ENCODE data around the gene KRT34. TPM values are rescaled to one million over a fixed set of nuclear protein-coding genes. Genes with fewer than 3 reads are reported as not detected.

KRT34 gene
- polyA plus RNA-seq, 4 donors: not detected

DNA sequence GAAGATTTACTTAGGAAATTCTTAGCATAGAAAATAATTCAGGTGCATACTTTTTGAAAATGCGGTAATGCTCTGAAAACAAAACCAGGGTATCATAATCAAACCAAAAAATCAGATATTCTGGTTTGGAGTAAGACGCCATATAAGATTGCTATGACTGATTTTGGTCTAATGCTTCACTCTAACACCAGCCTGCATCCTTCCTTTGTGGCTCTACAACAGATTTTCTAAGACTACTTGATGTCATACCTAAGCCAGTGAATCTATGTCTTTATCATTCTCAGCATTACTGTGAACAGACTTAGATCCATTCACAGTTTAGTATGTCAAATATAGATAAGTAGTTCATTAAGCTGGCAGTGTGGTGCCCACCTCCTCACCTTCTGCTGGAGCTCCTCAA is 13.1 kb downstream of the KRT34 start:
- Histone ChIP-seq H3K9me3 (ENCODE audit: control insufficient read depth in 2 of 2, insufficient read depth in 1 of 2, low read depth in 1 of 2, low read length in 1 of 2) (no peaks in the 10 kb centered on the region), H3K27ac (ENCODE audit: low read depth in 1 of 3, low read length in 2 of 3) (no peak overlapping the region), H3K27me3 (ENCODE audit: control insufficient read depth in 3 of 3, insufficient read depth in 3 of 3, low read length in 3 of 3) (peaks cover 0 to 4% (median 3%) of the 10 kb centered on the region in 3 donors), H3K4me1 (ENCODE audit: control insufficient read depth in 3 of 3, insufficient read depth in 2 of 3, low read depth in 1 of 3, low read length in 2 of 3) (no peaks in the 10 kb centered on the region), H3K4me3 (ENCODE audit: low read depth in 1 of 3, low read length in 3 of 3) (no peak overlapping the region), H3K36me3 (ENCODE audit: control insufficient read depth in 3 of 3, insufficient read depth in 2 of 3, low read depth in 1 of 3, low read length in 3 of 3) (no peaks in the 10 kb centered on the region)
- 83 to 90% (median 87%) methylated on average over 2 of the region's 2 CpGs for WGBS, 3 donors
- no peak for FAIRE-seq
- DNase-seq: no peak

DNA sequence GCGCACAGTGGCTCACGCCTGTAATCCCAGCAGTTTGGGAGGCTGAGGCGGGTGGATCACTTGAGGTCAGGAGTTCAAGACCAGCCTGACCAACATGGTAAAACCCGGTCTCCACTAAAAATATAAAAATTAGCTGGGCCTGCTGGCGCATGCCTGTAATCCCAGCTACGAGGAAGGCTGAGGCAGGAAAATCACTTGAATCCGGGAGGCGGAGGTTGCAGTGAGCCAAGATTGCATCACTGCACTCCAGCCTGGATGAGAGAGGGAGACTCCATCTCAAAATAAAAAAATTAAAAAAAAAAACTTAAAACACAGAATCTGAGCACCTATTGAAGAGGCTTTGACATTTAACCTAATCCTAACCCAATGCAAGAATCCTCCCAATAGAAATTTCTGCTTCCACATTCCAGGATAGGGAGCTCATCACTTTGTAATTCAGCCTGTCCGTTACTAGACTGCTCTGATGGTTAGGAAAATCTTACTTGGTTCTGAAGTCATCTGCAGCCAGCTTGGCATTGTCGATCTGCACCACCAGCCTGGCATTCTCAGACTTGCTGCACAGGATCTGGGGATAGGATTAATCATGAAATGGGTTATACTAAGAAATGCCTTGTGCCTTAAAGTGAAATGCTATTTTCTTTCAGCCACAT is 14.6 kb downstream of the KRT34 start:
- Histone ChIP-seq H3K4me1 (ENCODE audit: control insufficient read depth in 3 of 3, insufficient read depth in 2 of 3, low read depth in 1 of 3, low read length in 2 of 3) (no peaks in the 10 kb centered on the region), H3K36me3 (ENCODE audit: control insufficient read depth in 3 of 3, insufficient read depth in 2 of 3, low read depth in 1 of 3, low read length in 3 of 3) (no peaks in the 10 kb centered on the region), H3K27me3 (ENCODE audit: control insufficient read depth in 3 of 3, insufficient read depth in 3 of 3, low read length in 3 of 3) (peaks cover 0 to 4% (median 3%) of the 10 kb centered on the region in 3 donors), H3K27ac (ENCODE audit: low read depth in 1 of 3, low read length in 2 of 3) (no peak overlapping the region), H3K4me3 (ENCODE audit: low read depth in 1 of 3, low read length in 3 of 3) (no peak overlapping the region), H3K9me3 (ENCODE audit: control insufficient read depth in 2 of 2, insufficient read depth in 1 of 2, low read depth in 1 of 2, low read length in 1 of 2) (no peaks in the 10 kb centered on the region)
- no peak for FAIRE-seq
- DNase-seq: no peak
- WGBS, 3 donors: 80 to 90% (median 87%) methylated on average over 10 of the region's 10 CpGs

DNA sequence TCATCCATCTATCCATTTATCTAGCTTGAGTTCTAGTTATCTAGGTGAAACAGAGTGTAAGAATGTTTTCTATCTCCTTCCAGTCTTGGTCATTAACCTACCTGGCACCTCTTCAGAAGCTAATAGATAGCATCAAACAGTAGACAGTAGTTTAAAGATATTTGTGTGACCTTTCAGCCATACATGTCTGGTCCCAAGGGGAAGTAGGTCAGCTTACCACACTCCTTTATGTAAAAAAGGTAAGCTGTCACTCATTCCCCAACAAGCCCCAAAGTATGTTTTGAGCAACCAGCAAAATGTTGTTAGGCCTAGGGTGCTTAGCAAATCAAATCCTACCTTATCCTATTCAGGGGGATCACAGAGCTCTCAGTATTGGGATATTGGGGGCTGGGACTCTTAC is 16.0 kb downstream of the KRT34 start:
- FAIRE-seq (no peak), DNase-seq (no peak)
- Histone ChIP-seq H3K4me3 (ENCODE audit: low read depth in 1 of 3, low read length in 3 of 3) (no peak overlapping the region), H3K27me3 (ENCODE audit: control insufficient read depth in 3 of 3, insufficient read depth in 3 of 3, low read length in 3 of 3) (peaks cover 0 to 4% (median 3%) of the 10 kb centered on the region in 3 donors), H3K36me3 (ENCODE audit: control insufficient read depth in 3 of 3, insufficient read depth in 2 of 3, low read depth in 1 of 3, low read length in 3 of 3) (no peaks in the 10 kb centered on the region), H3K9me3 (ENCODE audit: control insufficient read depth in 2 of 2, insufficient read depth in 1 of 2, low read depth in 1 of 2, low read length in 1 of 2) (no peaks in the 10 kb centered on the region), H3K27ac (ENCODE audit: low read depth in 1 of 3, low read length in 2 of 3) (no peak overlapping the region), H3K4me1 (ENCODE audit: control insufficient read depth in 3 of 3, insufficient read depth in 2 of 3, low read depth in 1 of 3, low read length in 2 of 3) (no peaks in the 10 kb centered on the region)

DNA sequence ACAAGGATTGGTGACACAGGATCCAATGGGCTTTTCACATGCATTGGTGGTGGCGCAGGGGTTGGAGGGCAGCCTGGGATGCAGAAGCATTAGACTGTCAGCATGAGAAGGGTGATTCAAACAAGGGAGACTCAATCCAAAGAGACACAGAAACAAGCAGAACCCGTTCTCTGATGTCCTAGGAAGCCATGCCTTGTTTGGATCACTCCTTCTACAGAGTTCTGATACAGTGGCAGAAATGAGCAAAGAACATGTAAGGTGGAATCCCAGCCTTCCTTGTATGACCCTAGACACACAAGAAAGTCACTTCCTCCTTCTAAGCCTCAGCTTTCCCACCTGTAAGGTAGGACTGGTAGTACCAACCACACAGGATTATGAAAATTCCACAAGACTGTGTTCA is 18.2 kb downstream of the KRT34 start:
- WGBS, 3 donors: 79 to 86% (median 81%) methylated on average over 2 of the region's 2 CpGs
- FAIRE-seq: no peak

DNA sequence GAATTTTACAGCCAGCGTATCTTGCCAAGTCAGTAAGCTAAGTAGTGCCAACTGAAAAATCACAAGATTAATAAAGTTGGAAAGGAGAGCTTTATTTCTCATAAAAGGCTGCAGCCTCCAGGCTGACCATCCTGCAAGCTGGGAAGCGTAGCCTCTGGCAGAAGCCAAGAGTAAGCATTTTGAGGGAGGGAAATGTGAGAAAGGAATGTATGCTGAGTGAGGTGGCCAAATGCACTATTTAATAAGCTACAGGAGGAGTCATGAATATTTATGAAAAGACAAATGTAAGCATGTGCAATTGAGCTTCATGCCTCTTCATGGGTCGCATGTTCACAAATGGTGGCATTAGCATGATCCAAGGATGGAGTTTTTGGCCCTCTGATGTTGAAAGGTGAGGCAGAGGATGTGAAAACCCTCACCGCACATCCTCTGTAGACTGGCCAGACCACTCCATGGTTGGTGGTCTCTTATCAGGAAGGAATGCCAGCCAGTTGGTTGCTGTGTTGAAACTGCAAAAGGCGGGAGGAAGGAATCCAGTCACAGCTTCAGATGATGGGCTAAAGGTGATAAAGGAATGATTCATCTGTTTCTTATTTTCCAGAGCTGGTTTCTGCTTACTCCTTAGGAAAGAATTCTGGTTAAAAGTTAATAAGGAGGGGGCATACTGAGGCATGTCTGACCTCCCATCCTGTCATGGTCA is 21.7 kb downstream of the KRT34 start:
- FAIRE-seq (no peak), DNase-seq (no peak)
- Histone ChIP-seq H3K27ac (ENCODE audit: low read depth in 1 of 3, low read length in 2 of 3) (no peak overlapping the region), H3K36me3 (ENCODE audit: control insufficient read depth in 3 of 3, insufficient read depth in 2 of 3, low read depth in 1 of 3, low read length in 3 of 3) (no peaks in the 10 kb centered on the region), H3K9me3 (ENCODE audit: control insufficient read depth in 2 of 2, insufficient read depth in 1 of 2, low read depth in 1 of 2, low read length in 1 of 2) (peaks cover 0 to 5% of the 10 kb centered on the region in 2 donors), H3K4me3 (ENCODE audit: low read depth in 1 of 3, low read length in 3 of 3) (no peak overlapping the region), H3K27me3 (ENCODE audit: control insufficient read depth in 3 of 3, insufficient read depth in 3 of 3, low read length in 3 of 3) (peaks cover 0 to 2% (median 2%) of the 10 kb centered on the region in 3 donors), H3K4me1 (ENCODE audit: control insufficient read depth in 3 of 3, insufficient read depth in 2 of 3, low read depth in 1 of 3, low read length in 2 of 3) (no peaks in the 10 kb centered on the region)
- WGBS, 3 donors: 80 to 83% (median 83%) methylated on average over 5 of the region's 5 CpGs

More for the DNA sequence above, 18.2 kb downstream of the KRT34 start:
- Histone ChIP-seq H3K36me3 (ENCODE audit: control insufficient read depth in 3 of 3, insufficient read depth in 2 of 3, low read depth in 1 of 3, low read length in 3 of 3) (no peaks in the 10 kb centered on the region), H3K9me3 (ENCODE audit: control insufficient read depth in 2 of 2, insufficient read depth in 1 of 2, low read depth in 1 of 2, low read length in 1 of 2) (peaks cover 0 to 5% of the 10 kb centered on the region in 2 donors), H3K4me1 (ENCODE audit: control insufficient read depth in 3 of 3, insufficient read depth in 2 of 3, low read depth in 1 of 3, low read length in 2 of 3) (no peaks in the 10 kb centered on the region), H3K27me3 (ENCODE audit: control insufficient read depth in 3 of 3, insufficient read depth in 3 of 3, low read length in 3 of 3) (no peaks in the 10 kb centered on the region), H3K4me3 (ENCODE audit: low read depth in 1 of 3, low read length in 3 of 3) (no peak overlapping the region), H3K27ac (ENCODE audit: low read depth in 1 of 3, low read length in 2 of 3) (no peak overlapping the region)
- no peak for DNase-seq

DNA sequence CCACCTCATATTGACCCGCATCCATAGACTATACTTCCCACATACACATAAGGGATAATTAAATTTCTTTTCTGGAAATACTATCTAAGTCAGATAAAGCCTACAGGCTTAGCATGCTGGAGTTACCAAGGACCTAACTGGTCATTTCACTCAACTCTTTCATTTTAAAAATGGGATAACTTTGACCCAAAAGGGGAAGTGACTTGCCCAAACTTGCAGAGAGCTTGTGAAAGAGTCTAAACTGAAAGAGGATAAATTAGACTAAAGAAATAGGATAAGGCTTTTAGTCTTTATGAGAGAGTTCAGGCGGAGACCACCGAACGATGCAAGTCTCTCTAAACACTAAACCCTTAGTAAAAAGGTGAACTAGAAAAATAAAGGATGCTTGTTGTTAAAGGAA is 27.6 kb downstream of the KRT34 start:
- 92 to 94% (median 92%) methylated on average over 4 of the region's 4 CpGs for WGBS, 3 donors
- no peak for DNase-seq

DNA sequence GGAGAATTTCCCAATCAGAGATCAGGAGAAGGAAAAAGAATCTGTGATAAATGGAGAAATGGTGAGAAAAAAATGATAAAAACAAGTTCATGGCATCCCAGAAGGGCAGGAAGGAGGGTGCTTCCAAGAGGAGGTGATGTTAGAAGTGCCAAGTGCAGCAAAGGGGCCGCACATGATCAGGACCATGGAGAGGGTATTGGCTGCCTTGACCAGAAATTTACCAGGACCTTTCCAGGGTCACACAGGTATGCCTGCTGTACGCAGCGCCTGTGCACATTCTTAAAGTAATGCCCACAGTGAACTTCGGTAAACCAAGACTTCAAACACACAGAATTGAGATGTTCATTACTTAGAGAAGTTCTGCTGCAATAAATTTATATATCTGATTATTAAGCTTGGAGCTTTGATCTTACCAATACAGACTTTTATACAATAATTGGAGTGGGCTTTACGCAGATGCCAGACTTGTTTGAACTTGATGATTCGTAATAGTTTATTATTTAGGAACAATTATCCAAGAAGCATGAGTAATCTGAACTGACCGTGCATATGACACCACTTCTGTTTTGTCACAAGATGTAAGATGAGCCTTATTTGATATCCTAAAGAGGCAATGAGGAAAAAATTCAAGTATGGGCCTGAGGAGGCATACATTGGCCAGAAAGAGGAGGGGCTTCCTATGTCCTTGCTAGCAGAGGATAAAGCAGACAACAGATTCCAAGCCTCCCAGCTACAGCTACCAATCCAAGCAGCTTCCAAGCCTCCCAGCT is 29.3 kb downstream of the KRT34 start:
- no peak overlapping the region for H3K27ac ChIP-seq (ENCODE audit: low read depth in 1 of 3, low read length in 2 of 3)
- H3K36me3 ChIP-seq (ENCODE audit: control insufficient read depth in 3 of 3, insufficient read depth in 2 of 3, low read depth in 1 of 3, low read length in 3 of 3): no peaks in the 10 kb centered on the region
- peaks cover 0 to 3% (median 2%) of the 10 kb centered on the region in 3 donors for H3K27me3 ChIP-seq (ENCODE audit: control insufficient read depth in 3 of 3, insufficient read depth in 3 of 3, low read length in 3 of 3)
- no peak for DNase-seq
- H3K9me3 ChIP-seq (ENCODE audit: control insufficient read depth in 2 of 2, insufficient read depth in 1 of 2, low read depth in 1 of 2, low read length in 1 of 2): no peaks in the 10 kb centered on the region
- no peaks in the 10 kb centered on the region for H3K4me1 ChIP-seq (ENCODE audit: control insufficient read depth in 3 of 3, insufficient read depth in 2 of 3, low read depth in 1 of 3, low read length in 2 of 3)
- FAIRE-seq: no peak
- H3K4me3 ChIP-seq (ENCODE audit: low read depth in 1 of 3, low read length in 3 of 3): no peak overlapping the region
- WGBS, 3 donors: 71 to 80% (median 75%) methylated on average over 7 of the region's 7 CpGs

More for the DNA sequence above, 27.6 kb downstream of the KRT34 start:
- Histone ChIP-seq H3K36me3 (ENCODE audit: control insufficient read depth in 3 of 3, insufficient read depth in 2 of 3, low read depth in 1 of 3, low read length in 3 of 3) (no peaks in the 10 kb centered on the region), H3K4me3 (ENCODE audit: low read depth in 1 of 3, low read length in 3 of 3) (no peak overlapping the region), H3K27me3 (ENCODE audit: control insufficient read depth in 3 of 3, insufficient read depth in 3 of 3, low read length in 3 of 3) (peaks cover 0 to 5% (median 2%) of the 10 kb centered on the region in 3 donors), H3K9me3 (ENCODE audit: control insufficient read depth in 2 of 2, insufficient read depth in 1 of 2, low read depth in 1 of 2, low read length in 1 of 2) (no peaks in the 10 kb centered on the region), H3K27ac (ENCODE audit: low read depth in 1 of 3, low read length in 2 of 3) (no peak overlapping the region), H3K4me1 (ENCODE audit: control insufficient read depth in 3 of 3, insufficient read depth in 2 of 3, low read depth in 1 of 3, low read length in 2 of 3) (no peaks in the 10 kb centered on the region)
- FAIRE-seq: no peak

DNA sequence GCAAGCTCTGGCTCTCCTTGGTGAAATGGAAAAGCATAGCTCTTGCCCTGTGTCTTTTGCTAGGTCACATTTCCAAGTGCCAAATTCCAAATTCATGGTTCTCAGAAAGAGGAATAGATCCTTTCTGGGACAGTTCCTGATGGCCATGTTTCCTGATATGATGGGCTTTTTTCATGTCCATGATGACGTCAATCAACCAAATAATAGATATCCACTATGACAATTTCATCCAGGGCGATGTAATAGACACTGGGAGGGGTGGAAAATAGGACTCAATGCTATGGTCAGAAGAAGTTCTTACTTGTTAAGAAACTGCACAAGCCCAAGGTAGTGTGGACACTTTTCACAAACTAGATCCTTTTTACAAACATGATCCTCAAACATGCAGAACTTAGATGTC is 30.9 kb downstream of the KRT34 start:
- no peak overlapping the region for H3K27ac ChIP-seq (ENCODE audit: low read depth in 1 of 3, low read length in 2 of 3)
- WGBS, 3 donors: 82 to 89% (median 83%) methylated on average over 2 of the region's 2 CpGs
- no peak overlapping the region for H3K4me3 ChIP-seq (ENCODE audit: low read depth in 1 of 3, low read length in 3 of 3)
- FAIRE-seq (no peak), DNase-seq (no peak)
- H3K27me3 ChIP-seq (ENCODE audit: control insufficient read depth in 3 of 3, insufficient read depth in 3 of 3, low read length in 3 of 3): peaks cover 0 to 3% (median 0%) of the 10 kb centered on the region in 3 donors
- H3K36me3 ChIP-seq (ENCODE audit: control insufficient read depth in 3 of 3, insufficient read depth in 2 of 3, low read depth in 1 of 3, low read length in 3 of 3): no peaks in the 10 kb centered on the region
- H3K4me1 ChIP-seq (ENCODE audit: control insufficient read depth in 3 of 3, insufficient read depth in 2 of 3, low read depth in 1 of 3, low read length in 2 of 3): no peaks in the 10 kb centered on the region
- no peaks in the 10 kb centered on the region for H3K9me3 ChIP-seq (ENCODE audit: control insufficient read depth in 2 of 2, insufficient read depth in 1 of 2, low read depth in 1 of 2, low read length in 1 of 2)

Data from small intestine (tissue), 7 donors.